GM12891 (cell line): ENCODE measurements around the gene PDGFD.

Experiments
- DNase-seq: peaks from one replicate; pipeline ENCODE4 v3.0.0; 2011; ENCODE audit warnings: low spot score; ENCODE audit not compliant: insufficient read length
- FAIRE-seq: peaks from 2 replicates; lab custom pipeline; 2011; peaks lifted over from hg19 to GRCh38; lab: Jason Lieb, UNC
- PAX5 ChIP-seq: IDR thresholded peaks from 2 replicates; pipeline ENCODE4 v1.6.1; 2011; ENCODE audit warnings: low read length, moderate library complexity, mild to moderate bottlenecking; ENCODE audit not compliant: insufficient read depth, severe bottlenecking
- POLR2A ChIP-seq: IDR thresholded peaks from 2 replicates; pipeline ENCODE4 v1.6.1; 2011; ENCODE audit warnings: low read depth, low read length, control low read depth
- POLR2AphosphoS5 ChIP-seq: IDR thresholded peaks from 2 replicates; pipeline ENCODE4 v1.6.1; 2011; ENCODE audit warnings: low read depth, low read length, control low read depth
- POU2F2 ChIP-seq: IDR thresholded peaks from 2 replicates; pipeline ENCODE4 v1.6.1; 2011; ENCODE audit warnings: low read depth, mild to moderate bottlenecking, control low read depth, low read length, moderate library complexity
- SPI1 ChIP-seq: IDR thresholded peaks from 2 replicates; pipeline ENCODE4 v1.6.1; 2011; ENCODE audit warnings: low read depth, low read length, control low read depth
- TAF1 ChIP-seq: IDR thresholded peaks from 2 replicates; pipeline ENCODE4 v1.6.1; 2011; ENCODE audit warnings: low read depth, low read length, control low read depth

The PDGFD gene

DNA sequence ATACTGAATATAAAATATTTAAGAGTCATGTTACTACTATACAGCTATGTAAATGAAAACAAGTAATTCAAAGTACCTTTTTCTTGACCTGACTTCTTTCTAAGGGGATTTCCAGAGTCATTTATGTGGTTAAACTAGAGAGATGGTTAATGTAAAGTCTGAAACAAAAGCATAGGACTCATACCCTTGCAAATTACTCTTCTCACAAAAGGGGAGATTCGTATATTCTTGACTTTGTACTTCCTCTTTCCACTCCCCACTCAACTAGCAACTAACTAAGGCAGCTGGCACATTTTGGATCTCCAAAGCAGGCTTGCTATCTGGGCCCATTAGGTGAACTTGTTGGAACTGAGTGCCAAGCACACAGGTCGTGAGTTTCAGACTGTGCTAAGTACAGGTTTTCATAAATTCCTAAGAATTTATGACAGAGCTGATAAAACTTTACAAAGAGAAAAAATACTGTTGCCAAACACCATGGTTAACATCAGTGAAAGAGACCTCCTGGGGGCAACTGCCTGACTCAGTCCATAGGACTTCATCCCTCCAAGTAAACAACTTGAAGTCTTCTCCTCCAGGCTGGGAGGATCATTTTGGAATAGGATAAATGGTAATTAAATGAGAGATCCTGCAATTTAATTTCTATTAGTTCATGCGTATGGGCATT is 204.5 kb downstream of the PDGFD start:
- DNase-seq = no peak

DNA sequence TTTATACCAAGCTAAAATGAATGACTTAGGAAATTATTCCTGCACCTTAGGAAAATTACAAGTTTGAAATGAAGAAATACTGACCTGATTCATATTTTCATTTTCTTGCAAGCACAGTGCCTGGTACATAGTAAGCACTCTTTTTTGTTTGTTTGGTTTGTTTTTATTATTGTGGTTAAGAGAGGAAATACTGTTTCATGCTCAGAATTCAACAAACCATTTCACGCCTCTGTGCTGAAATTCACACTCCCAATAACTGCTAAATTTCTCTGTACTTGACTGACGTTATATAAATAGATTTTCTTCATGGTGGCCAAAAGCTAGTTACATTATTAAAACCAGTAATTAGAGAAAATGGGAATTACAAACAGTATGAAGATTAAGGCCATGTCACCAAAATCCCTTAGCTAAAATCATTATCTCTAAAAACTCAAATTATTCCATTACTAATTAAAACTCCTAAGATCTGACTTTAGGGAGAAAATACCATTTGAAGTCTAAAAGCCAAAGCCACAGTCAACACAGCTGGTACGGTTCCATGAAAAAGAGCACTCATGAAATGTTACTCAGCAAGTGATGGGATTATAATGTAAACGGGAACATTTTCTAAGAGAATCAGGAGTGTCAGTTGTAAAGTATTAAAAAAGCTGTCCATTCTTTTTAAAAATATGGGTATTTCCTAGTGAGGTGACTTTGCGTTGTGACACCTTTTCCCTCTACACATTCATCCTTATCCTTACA is 205.3 kb downstream of the PDGFD start:
- DNase-seq (no peak), FAIRE-seq (peak; percentile 62)
- TF ChIP-seq POLR2A = no peak
- no peak for TF ChIP-seq POLR2AphosphoS5
- TF ChIP-seq POU2F2 = no peak
- TF ChIP-seq SPI1 = no peak
- TF ChIP-seq TAF1 = no peak
- TF ChIP-seq PAX5 = no peak

More for the DNA sequence above, 204.5 kb downstream of the PDGFD start:
- peak; percentile 86 for TF ChIP-seq SPI1
- no peak for TF ChIP-seq PAX5
- FAIRE-seq = peak; percentile 85

DNA sequence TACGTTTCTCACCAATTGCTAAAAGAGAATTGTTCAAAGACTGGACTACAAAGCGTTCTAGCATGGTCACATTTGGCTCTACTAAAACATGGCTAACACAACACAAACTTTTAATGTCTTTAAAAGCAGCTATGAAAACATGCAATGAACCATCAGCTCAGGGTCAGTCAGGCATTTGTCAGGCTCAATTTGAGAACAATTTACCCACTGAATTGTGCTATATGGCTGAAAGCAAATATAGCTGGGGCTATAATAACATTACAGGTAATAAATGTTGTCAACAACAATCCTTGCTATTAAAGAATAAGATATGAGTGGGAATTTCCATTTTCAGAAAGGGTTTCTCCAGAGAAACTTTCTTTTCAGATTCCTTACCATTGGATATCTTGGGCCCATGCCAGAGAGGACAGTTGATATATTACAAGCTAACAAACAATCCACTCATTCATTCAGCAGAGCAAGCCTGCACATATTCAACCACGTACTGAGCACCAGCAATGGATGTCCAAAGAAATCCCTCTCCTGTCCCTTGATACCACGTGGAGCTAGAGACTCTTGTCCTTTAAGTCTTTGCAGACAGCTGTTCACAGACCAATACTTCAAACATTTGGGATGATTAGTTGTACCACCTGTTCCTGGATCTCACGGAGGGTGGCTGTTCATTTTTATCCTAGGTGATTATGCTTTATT is 210.0 kb downstream of the PDGFD start:
- DNase-seq (no peak), FAIRE-seq (no peak)

DNA sequence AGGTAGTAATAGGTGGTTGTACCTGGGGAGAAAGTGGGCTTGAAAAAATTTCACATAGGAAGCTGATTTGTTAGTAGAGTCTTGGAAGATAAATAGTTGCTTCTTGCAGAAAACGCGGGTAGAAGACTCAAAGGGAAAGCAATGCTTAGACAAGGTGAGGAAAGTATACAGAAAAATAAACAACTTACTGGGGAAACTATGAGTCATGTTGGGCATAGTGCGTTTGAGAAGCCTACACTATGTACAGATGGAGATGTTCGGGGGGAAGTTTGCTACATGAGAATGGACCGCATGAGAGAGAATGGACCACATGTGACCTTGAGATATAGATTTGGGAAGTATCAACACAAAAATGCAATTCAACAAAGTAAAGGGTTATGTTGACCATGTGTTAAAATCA is 214.2 kb downstream of the PDGFD start:
- DNase-seq (no peak), FAIRE-seq (no peak)
- no peak for TF ChIP-seq TAF1
- TF ChIP-seq PAX5 = no peak
- no peak for TF ChIP-seq SPI1
- TF ChIP-seq POLR2A = no peak
- no peak for TF ChIP-seq POLR2AphosphoS5
- TF ChIP-seq POU2F2 = no peak

More for the DNA sequence above, 210.0 kb downstream of the PDGFD start:
- no peak for TF ChIP-seq TAF1
- no peak for TF ChIP-seq POLR2AphosphoS5
- no peak for TF ChIP-seq SPI1
- no peak for TF ChIP-seq PAX5
- TF ChIP-seq POU2F2 = no peak
- no peak for TF ChIP-seq POLR2A

DNA sequence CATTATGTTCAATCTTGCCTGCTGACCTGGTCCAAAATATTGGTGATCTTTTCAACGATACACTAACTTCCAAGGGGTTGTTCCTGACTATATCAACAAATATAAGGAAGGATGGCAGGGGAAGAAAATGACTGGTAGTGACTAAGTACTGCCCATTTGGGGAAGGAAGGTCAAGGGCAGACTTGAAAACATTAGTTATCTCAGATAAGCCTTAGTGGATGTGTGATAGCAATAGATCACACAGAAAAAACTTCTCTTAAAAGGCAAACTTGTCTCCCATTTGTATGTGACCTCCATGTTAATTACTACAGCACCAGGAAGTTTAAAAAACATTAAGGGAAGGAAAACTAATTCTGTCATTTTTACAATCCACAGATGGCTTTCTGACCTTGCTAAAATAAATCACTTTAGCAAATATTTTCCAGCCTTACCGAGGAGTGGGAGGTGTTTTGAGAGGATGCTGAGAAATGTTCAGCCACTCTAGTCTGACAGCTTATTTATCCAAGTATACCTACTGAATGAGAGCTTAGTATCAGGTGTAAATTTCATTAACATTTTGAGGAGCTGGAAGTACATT is 215.7 kb downstream of the PDGFD start:
- TF ChIP-seq POLR2A (no peak), TAF1 (no peak), POLR2AphosphoS5 (no peak), PAX5 (no peak), SPI1 (no peak), POU2F2 (no peak)
- DNase-seq = no peak
- FAIRE-seq = no peak

DNA sequence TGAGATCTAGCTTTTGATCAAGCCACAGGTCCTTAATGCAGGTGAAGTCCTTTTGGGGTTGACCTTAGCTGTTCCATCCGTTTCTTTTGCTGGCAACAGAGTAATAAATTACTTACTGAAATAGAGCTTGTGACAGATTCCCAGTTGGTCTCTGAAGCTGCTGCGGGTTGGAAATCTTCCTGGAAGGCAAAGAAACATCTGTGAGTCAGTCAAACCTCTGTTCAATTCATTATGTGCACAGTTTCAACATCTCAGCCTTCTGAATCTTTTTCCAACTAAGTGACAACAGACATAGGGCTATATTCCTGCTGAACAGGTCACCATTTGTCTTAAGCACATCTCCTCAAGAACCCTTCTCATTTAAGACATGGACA is 216.4 kb downstream of the PDGFD start:
- no peak for TF ChIP-seq POLR2AphosphoS5
- DNase-seq (no peak), FAIRE-seq (no peak)

DNA sequence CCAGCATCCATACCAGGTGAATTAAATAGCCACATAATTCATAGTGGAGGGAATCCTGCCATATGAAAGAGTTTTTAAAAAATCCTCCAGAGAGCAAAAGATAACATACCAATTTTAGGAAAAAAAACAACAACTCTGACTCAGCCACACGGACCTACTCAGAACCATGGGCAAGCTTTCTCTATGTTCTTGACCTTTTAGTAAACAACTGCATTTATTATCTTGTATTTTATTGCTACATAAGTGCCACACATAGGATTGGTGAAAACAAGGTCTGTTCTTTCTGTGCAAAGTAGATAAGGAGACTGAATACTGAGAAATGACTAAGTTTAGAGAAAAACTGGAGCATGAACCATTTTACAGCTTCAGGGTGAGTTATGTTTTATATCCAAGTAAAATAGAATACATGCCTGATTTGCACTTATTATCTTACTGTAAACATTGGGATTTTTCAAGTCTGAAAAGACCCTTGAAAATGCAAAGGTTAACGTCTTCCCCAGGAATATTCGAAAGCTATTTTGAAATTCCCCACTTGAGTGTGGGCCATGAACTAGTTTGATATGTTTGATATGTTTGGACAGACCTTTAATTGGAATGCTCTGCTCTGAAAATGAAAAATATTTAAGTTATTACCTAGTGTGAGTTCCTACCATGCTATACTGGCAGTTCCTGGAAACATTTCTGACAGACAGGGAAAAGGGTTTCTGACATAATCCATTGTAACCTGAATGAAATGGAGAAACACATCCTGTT is 217.0 kb downstream of the PDGFD start:
- no peak for FAIRE-seq
- no peak for DNase-seq
- no peak for TF ChIP-seq TAF1

DNA sequence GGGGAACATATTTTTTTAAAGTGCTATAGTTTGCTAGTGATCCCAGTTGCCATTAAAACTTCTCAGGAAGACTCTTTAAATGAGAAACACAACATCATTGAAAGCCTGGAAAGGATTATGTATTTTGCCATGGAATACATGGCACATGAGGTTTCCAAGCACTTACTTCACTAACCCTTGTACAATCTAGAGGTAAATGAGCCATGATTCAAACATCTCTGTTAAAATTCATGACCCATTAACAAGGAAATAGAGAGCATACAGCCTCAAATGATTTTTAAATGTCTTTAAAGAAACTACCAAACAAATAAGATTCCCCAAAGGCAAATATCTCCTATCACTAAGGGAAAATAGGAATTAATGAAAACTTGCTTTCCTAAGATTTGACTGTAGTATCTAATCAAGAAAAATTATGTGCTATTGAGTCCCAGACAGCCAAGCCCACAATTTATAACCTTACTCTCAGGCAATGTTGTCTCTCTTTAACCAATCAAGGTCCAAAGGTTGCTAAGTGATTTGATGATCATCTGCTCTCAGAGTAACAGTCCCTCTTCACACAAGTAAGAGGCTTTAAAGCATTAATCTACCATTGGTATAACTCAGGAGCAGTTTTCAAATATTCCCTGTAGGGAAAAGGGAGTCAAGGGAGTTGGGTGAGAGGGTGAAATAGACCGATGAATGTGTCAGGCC is 219.6 kb downstream of the PDGFD start:
- FAIRE-seq (no peak), DNase-seq (no peak)
- TF ChIP-seq POU2F2 = no peak

DNA sequence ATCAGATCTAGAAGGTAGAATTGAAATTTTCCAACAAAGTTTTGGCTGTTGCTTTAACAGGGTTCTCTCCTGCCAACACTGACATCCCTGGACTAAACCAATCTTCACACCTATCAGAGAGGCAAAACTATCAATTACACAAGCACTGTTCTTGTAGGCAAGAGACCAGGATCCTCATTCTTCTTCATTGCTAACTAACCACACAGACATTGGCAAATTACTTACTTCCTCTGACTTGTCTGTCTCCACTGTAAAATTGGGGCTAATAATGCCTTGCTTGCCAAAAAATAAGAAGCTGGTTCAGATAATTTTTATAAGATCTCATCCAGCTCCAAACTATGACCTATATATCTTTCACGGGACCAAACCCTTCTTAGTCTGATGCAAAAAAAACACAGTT is 221.3 kb downstream of the PDGFD start:
- DNase-seq (no peak), FAIRE-seq (no peak)
- no peak for TF ChIP-seq TAF1
- no peak for TF ChIP-seq SPI1
- TF ChIP-seq PAX5 = no peak
- no peak for TF ChIP-seq POLR2A
- no peak for TF ChIP-seq POU2F2
- no peak for TF ChIP-seq POLR2AphosphoS5
